Measurements from ENCODE around the gene OPN4. TPM values are rescaled to one million over a fixed set of nuclear protein-coding genes. Genes with fewer than 3 reads are reported as not detected.
A peak's percentile ranks its signal among the peaks of the same experiment; 100 is the strongest.

OPN4 gene
- total and polyA plus RNA-seq, 9 of the 15 experiments (the other 6 are each of a cell fraction or from before 2014, with no cell fraction given) = not detected

DNA sequence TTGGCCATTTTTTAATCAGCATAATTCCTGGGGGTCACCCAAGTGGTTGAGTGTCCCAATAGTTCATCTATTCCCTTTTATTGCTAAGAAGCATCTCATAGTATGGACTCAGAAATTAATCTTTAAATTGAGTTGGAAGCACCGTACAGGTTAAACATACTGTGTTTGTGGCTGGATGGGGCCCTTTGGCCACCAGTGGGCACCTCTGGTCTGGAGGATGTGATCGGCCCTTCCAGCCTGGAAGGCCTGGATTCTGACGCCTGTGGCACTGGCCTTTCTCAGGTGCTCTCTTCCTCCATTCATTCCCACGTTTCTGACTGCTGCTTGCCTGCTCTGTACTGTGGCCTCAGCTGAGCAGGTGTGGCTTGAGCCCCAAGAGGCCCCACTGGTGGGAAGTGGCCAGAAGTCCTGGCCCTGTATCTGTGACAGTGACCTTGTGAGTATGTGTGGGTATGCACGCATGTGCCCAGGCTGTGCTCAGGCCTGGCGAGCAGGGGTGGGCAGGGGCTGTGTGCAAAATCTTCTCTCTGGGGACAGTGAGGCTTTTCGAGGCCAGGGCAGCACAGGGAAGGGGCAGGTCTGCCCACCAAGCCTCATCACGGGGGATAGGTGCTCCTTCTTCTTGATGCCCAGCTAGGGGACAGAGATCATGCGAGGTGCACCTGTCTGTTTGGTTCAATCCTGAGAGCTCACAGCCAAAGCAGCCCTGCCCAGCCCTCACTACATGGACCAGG, 44.0 kb downstream of the OPN4 start (continued):
- TF ChIP-seq, protein P1, sequence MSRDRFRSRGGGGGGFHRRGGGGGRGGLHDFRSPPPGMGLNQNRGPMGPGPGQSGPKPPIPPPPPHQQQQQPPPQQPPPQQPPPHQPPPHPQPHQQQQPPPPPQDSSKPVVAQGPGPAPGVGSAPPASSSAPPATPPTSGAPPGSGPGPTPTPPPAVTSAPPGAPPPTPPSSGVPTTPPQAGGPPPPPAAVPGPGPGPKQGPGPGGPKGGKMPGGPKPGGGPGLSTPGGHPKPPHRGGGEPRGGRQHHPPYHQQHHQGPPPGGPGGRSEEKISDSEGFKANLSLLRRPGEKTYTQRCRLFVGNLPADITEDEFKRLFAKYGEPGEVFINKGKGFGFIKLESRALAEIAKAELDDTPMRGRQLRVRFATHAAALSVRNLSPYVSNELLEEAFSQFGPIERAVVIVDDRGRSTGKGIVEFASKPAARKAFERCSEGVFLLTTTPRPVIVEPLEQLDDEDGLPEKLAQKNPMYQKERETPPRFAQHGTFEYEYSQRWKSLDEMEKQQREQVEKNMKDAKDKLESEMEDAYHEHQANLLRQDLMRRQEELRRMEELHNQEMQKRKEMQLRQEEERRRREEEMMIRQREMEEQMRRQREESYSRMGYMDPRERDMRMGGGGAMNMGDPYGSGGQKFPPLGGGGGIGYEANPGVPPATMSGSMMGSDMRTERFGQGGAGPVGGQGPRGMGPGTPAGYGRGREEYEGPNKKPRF (IDR thresholded peaks at IDR 0.05; ENCODE audit: low read depth, low read length) = no peak
- TF ChIP-seq, protein P2, sequence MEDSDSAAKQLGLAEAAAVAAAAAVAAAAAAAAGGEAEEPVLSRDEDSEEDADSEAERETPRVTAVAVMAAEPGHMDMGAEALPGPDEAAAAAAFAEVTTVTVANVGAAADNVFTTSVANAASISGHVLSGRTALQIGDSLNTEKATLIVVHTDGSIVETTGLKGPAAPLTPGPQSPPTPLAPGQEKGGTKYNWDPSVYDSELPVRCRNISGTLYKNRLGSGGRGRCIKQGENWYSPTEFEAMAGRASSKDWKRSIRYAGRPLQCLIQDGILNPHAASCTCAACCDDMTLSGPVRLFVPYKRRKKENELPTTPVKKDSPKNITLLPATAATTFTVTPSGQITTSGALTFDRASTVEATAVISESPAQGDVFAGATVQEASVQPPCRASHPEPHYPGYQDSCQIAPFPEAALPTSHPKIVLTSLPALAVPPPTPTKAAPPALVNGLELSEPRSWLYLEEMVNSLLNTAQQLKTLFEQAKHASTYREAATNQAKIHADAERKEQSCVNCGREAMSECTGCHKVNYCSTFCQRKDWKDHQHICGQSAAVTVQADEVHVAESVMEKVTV (CRISPR knock-in tag; IDR thresholded peaks at IDR 0.05) = no peak
- TF ChIP-seq GATAD2A (IDR thresholded peaks at IDR 0.05) = no peak

DNA sequence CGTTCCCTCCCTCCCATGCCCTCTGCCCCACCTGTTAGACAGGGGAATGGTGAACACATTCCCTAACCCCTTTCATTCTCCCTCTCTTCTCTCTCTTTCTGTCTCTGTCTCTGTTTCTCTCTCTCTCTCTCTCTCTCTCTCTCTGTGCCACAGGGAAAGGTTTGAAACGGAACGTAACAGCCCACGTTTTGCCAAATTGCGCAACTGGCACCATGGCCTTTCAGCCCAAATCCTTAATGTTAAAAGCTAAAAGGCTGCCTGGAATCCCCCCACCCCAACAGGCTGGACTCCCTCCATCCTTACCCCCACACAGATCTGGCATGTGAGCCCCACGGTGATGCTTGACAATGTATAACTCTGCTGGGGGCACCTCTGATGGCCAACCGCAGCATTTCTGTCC, 44.8 kb downstream of the OPN4 start:
- no peak for FAIRE-seq
- POLR2A ChIA-PET = no interaction called here
- no peak for ATAC-seq
- no peaks in the 10 kb centered on the region for H3K79me2 ChIP-seq (ENCODE audit: control insufficient read depth, insufficient read depth, low read length)
- WGBS (ENCODE audit: insufficient coverage, low coverage, missing lambda C conversion rate) = 11% methylated on average over 5 of the region's 7 CpGs
- no peak for DNase-seq (ENCODE audit: extremely low read depth in 1 of 4, low spot score in 3 of 4)
- BruUV-seq (replicated peaks) = no TSS peak
- intact Hi-C loops (cut with micrococcal nuclease) (no loop called here), in situ Hi-C loops (cut with MboI) (no loop called here)
- no peaks in the 10 kb centered on the region for H3K36me3 ChIP-seq (ENCODE audit: control insufficient read depth, insufficient read depth, low read length)
- no peak overlapping the region for H3K4me2 ChIP-seq (ENCODE audit: insufficient read depth, low read length)
- no peak overlapping the region for H2AFZ ChIP-seq (ENCODE audit: low read depth, low read length)
- no peak overlapping the region for H3K4me3 ChIP-seq
- H3K4me1 ChIP-seq (replicated peaks in 1 of 2; ENCODE audit: control insufficient read depth in 2 of 2, insufficient read depth in 2 of 2, low read length in 2 of 2) = peaks cover 0 to 3% of the 10 kb centered on the region in 2 experiments; a peak in 3 of 5 replicates
- peaks cover 3% of the 10 kb centered on the region for H3K9me1 ChIP-seq (ENCODE audit: control insufficient read depth, insufficient read depth, low read length)
- H4K20me1 ChIP-seq (replicated peaks; ENCODE audit: control insufficient read depth, insufficient read depth, low read length) = no peaks in the 10 kb centered on the region
- TF ChIP-seq CBX5 (IDR thresholded peaks at IDR 0.05; ENCODE audit: borderline replicate concordance, low read depth) (no peak), TEAD2 (tag; IDR thresholded peaks at IDR 0.05) (no peak), FOXP1 (CRISPR knock-in tag; IDR thresholded peaks at IDR 0.05) (no peak), RFX1 (IDR thresholded peaks at IDR 0.05) (no peak), ZBTB7A (IDR thresholded peaks at IDR 0.05; ENCODE audit: borderline replicate concordance, control insufficient read depth, low read depth, low read length) (no peak), ZFX (CRISPR knock-in tag; IDR thresholded peaks at IDR 0.05) (no peak), CEBPB (tag; IDR thresholded peaks at IDR 0.05) (peak; percentile 41; the same call in 1 of the 2 replicates), ZNF143 (CRISPR knock-in tag; IDR thresholded peaks at IDR 0.05) (no peak)
- TF ChIP-seq, protein P3, sequence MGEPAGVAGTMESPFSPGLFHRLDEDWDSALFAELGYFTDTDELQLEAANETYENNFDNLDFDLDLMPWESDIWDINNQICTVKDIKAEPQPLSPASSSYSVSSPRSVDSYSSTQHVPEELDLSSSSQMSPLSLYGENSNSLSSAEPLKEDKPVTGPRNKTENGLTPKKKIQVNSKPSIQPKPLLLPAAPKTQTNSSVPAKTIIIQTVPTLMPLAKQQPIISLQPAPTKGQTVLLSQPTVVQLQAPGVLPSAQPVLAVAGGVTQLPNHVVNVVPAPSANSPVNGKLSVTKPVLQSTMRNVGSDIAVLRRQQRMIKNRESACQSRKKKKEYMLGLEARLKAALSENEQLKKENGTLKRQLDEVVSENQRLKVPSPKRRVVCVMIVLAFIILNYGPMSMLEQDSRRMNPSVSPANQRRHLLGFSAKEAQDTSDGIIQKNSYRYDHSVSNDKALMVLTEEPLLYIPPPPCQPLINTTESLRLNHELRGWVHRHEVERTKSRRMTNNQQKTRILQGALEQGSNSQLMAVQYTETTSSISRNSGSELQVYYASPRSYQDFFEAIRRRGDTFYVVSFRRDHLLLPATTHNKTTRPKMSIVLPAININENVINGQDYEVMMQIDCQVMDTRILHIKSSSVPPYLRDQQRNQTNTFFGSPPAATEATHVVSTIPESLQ (CRISPR knock-in tag; IDR thresholded peaks at IDR 0.05) = no peak
- no peak overlapping the region for H3K27ac ChIP-seq (ENCODE audit: extremely low read depth, low read depth, low read length)
- CTCF ChIA-PET (ENCODE audit: low intra/inter-chr PET ratio) = interaction anchor here (0.6 kb wide), 1 partner anchor 13 kb away, joined by 3 read pairs; no protein-coding TSS in a partner anchor
- no peaks in the 10 kb centered on the region for H3K9me3 ChIP-seq (replicated peaks; ENCODE audit: control insufficient read depth, insufficient read depth, low read depth, low read length)
- H3K27me3 ChIP-seq (ENCODE audit: control insufficient read depth in 2 of 2, insufficient read depth in 2 of 2, low read length in 2 of 2) = peaks cover 0 to 22% of the 10 kb centered on the region in 2 experiments; a peak in 2 of 5 replicates
- no peak overlapping the region for H3K9ac ChIP-seq (ENCODE audit: insufficient read depth in 1 of 2, low read depth in 2 of 2, low read length in 2 of 2)
